SK-N-MC (cell line): ENCODE data around the gene FAAP20.

Experiments used
- DNase-seq: peaks from one replicate; pipeline ENCODE4 v3.0.0-alpha.2; 2011; ENCODE audit warnings: low read depth, low spot score
- H3K27ac ChIP-seq: fragments of 200-600 bp; sonication (generic); 2 replicates; pipeline ENCODE4 v1.5.1; 2016; ENCODE audit warnings: mixed run types
- H3K36me3 ChIP-seq: fragments of 200-600 bp; sonication (generic); 2 replicates; pipeline ENCODE4 v1.6.1; 2017; ENCODE audit warnings: antibody characterized with exemption, low read length, mixed read lengths; ENCODE audit not compliant: insufficient read depth
- H3K4me3 ChIP-seq: fragments of 200-600 bp; sonication (generic); 2 replicates; pipeline ENCODE4 v1.5.1; 2016
- H3K9ac ChIP-seq: fragments of 200-600 bp; sonication (generic); 2 replicates; pipeline ENCODE4 v1.8.0; 2017; ENCODE audit warnings: mixed run types, mixed read lengths; ENCODE audit not compliant: insufficient read length
- H3K9me3 ChIP-seq: fragments of 200-600 bp; sonication (generic); 2 replicates; pipeline ENCODE4 v1.6.1; 2017; ENCODE audit warnings: low read depth, mild to moderate bottlenecking, antibody characterized with exemption, low read length, moderate library complexity, mixed read lengths
- EZH2 ChIP-seq: fragments of 200-600 bp; sonication (generic); IDR thresholded peaks from one replicate; pipeline ENCODE4 v1.6.1; 2017; ENCODE audit warnings: antibody characterized with exemption
- FOXP2 ChIP-seq: optimal IDR thresholded peaks from 2 replicates; pipeline ENCODE3; 2011; ENCODE audit warnings: mild to moderate bottlenecking, moderate library complexity; ENCODE audit not compliant: insufficient read depth; ENCODE audit errors: extremely low read length, control extremely low read depth
- POLR2AphosphoS5 ChIP-seq: IDR thresholded peaks from 2 replicates; pipeline ENCODE4 v1.6.1; 2012; ENCODE audit warnings: mild to moderate bottlenecking, low read depth, low read length, borderline replicate concordance

FAAP20 gene

DNA sequence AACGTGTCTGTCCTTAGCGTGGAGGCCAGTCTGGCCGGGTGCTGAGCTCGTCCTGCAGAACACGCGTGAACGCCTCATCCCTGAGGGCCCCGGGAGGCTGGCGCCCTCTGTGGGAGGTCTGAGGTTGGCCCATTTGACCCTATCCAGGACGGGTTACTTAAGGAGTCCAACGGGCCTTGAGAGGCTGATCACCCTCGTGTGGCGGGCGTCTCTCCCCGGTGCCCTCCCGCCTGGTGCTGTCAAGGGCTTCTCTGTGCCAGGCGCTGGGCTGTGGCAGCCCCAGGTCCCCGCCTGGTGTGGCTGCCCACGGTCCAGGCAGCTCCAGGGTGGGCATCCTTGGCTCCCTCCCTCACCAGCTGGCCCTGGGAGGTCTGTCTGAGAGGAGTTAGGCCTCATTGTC, 43.2 kb upstream of the FAAP20 start:
- Histone ChIP-seq H3K9me3 (no peaks in the 10 kb centered on the region), H3K36me3 (no peaks in the 10 kb centered on the region; the same call in 1 of the 2 replicates), H3K27ac (no peak overlapping the region), H3K4me3 (no peak overlapping the region), H3K9ac (no peak overlapping the region)
- TF ChIP-seq FOXP2 (no peak), POLR2AphosphoS5 (no peak), EZH2 (no peak)
- DNase-seq = no peak

DNA sequence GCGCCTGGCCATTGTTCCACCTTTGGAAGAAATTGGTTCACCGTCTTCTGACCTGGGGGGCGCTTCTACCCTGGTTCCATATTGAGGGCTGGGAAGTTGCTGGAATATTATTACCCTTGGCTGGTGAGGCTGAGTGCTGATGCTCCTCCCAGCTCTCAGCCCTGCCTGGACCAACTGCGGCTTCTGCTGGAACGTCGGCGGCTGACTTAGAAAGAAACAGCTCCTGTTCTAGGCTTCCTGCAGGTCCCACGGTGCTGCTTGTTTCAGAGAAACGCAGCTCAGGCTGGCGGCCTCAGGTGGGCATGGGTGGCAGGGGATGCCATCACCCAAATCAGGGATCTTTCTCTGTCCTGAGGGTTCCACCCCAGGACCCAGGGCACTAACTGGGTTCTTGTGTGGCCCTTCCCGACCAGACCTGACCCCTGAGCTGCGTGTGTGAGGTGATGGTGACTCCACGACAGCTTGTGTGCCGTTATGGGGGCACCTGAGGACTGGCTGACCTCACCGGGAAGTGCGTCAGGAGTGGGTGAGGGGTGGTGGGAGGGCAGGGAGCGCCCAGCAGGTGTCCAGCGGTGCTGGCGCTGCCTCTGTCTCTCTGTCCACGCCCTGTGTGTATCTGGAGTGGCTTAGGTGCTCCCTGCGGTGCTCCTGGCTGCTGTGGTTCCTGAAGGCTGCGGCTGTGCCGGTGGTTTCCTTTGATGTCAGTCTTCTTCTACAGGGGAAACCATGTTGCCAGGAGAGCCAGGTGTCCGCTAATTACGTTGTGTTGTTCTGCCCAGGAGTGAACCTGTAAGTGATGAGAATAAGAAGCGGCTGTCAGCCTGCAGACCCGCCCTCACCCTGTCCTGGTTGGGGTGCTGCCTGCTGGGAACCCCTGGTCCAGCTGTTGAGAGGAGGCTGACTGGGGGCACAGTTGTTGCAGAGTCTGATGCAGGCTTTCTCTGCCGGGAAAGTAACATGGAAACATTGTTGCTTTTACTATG, 42.4 kb upstream of the FAAP20 start:
- Histone ChIP-seq H3K4me3 (no peak overlapping the region), H3K27ac (no peak overlapping the region), H3K9me3 (no peaks in the 10 kb centered on the region), H3K36me3 (no peaks in the 10 kb centered on the region; the same call in 1 of the 2 replicates), H3K9ac (no peak overlapping the region)
- TF ChIP-seq EZH2 (no peak), POLR2AphosphoS5 (no peak), FOXP2 (no peak)
- DNase-seq = no peak

DNA sequence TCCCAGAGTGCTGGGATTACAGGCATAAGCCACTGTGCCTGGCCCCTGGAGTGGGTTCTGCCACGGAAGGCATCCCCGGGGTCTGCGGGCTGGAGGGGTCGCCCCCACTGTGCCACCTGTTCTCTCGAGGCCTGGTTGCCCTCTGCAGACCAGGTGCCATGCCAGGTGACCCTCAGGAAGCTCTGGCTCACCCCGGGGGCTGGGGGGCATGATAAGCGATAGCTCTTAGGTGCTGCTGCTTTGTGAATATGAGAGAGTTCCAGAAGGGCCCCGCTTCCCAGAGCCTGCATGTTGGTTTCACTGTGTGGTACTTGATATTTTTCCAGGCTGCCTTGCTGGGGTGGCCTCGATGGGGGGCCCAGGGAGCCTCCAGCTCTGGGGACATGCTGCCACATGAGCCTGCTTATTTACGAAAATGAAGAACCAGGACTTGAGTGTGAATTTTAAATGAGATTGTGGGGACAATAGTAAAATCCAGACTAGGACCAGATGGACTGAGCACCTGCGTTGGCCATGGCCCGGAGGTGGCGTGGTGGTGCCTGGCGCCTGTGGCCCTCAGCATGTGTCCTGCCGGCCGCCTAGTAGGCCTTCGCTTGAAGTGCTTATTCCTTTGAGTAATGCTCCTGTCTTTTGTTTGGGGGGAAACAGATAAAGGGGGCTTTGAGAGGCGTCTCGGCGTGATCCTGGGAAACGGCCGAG, 40.9 kb upstream of the FAAP20 start:
- Histone ChIP-seq H3K4me3 (no peak overlapping the region), H3K9ac (no peak overlapping the region), H3K27ac (no peak overlapping the region), H3K36me3 (no peaks in the 10 kb centered on the region; the same call in 1 of the 2 replicates), H3K9me3 (no peaks in the 10 kb centered on the region)
- TF ChIP-seq POLR2AphosphoS5 (no peak), EZH2 (no peak), FOXP2 (no peak)
- DNase-seq = no peak

DNA sequence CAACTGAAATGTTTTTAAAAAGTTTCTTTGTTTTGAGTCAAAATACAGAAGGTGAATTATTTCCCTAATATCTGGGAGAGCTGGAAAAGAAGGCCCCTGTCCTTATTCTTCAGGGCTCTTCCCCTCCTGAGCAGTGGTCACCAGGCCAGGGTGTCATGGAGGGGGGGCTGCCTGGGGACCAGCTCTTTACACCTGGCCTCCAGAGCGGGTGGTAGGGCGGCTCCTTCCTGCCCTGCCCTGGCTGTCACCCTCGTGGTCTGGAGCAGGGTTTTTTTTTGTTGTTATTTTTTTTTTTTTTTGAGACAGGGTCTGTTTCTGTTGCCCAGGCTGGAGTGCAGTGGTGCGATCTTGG, 40.2 kb upstream of the FAAP20 start:
- H3K4me3 ChIP-seq = peak overlapping the region; percentile 64

GRCh38 chr1:2233997-2234761, 39.6 kb upstream of the FAAP20 start:
- no peaks in the 10 kb centered on the region; the same call in 1 of the 2 replicates for H3K36me3 ChIP-seq
- no peak for TF ChIP-seq POLR2AphosphoS5
- TF ChIP-seq FOXP2 = no peak
- no peak for TF ChIP-seq EZH2
- H3K27ac ChIP-seq = peak overlapping the region; percentile 56
- peak overlapping the region; percentile 64 for H3K4me3 ChIP-seq
- peak overlapping the region; percentile 11 for H3K9ac ChIP-seq
- no peaks in the 10 kb centered on the region for H3K9me3 ChIP-seq
- no peak for DNase-seq

More for the DNA sequence above, 40.2 kb upstream of the FAAP20 start:
- no peaks in the 10 kb centered on the region; the same call in 1 of the 2 replicates for H3K36me3 ChIP-seq
- H3K9ac ChIP-seq = no peak overlapping the region
- no peak for DNase-seq
- H3K9me3 ChIP-seq = no peaks in the 10 kb centered on the region
- TF ChIP-seq POLR2AphosphoS5 = no peak
- TF ChIP-seq FOXP2 = no peak
- TF ChIP-seq EZH2 = no peak
- peak overlapping the region; percentile 56 for H3K27ac ChIP-seq

DNA sequence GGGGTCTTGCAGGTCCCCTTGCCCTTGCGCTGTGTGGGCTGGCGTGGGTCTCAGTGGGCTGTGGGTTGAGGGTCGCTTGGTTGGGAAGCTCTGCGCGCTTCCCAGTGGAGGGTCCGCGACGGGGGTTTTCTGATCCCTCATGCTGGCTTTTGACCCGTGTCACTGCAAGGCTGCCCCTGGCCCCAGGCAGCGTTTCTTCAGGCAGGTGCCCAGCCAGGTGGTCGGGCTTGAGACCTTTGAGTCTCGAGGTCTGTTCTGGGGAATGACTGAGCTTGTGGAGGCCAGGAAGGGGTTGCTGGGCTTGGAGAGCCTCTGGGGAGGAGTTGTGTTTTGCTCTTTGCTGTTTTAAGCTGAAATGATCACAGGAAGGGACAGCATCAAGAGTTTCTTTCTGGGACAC, 38.9 kb upstream of the FAAP20 start:
- Histone ChIP-seq H3K9me3 (no peaks in the 10 kb centered on the region), H3K27ac (no peak overlapping the region; the same call in 1 of the 2 replicates), H3K9ac (peak overlapping the region; percentile 11), H3K36me3 (no peaks in the 10 kb centered on the region; the same call in 1 of the 2 replicates), H3K4me3 (peak overlapping the region; percentile 64)
- DNase-seq = no peak
- TF ChIP-seq POLR2AphosphoS5 (no peak), EZH2 (no peak), FOXP2 (no peak)

- Histone ChIP-seq H3K9me3 (no peaks in the 10 kb centered on the region), H3K4me3 (peak overlapping the region; percentile 80), H3K36me3 (no peaks in the 10 kb centered on the region), H3K9ac (no peak overlapping the region), H3K27ac (no peak overlapping the region)
- DNase-seq = no peak
- no peak for TF ChIP-seq EZH2
- no peak; the same call in 1 of the 2 replicates for TF ChIP-seq POLR2AphosphoS5
- no peak for TF ChIP-seq FOXP2
These were observed 38.4 kb upstream of the FAAP20 start for GRCh38 chr1:2232916-2233438.
